Measurements from ENCODE around the gene HAGHL.

Gene HAGHL

GRCh38 chr16:726438-727290, at the start of gene HAGHL, which contains the start of gene CCDC78:
HAGHL (plus strand) TSS chr16:727106; CDS start chr16:727510, 404 bp downstream.
CCDC78 (minus strand) TSS chr16:726443; CDS start chr16:726367, 76 bp downstream.
- in situ Hi-C loops (cut with HindIII; ENCODE audit: low sequenced_read_pairs), result no loop called here

GRCh38 chr16:677316-678190, 49.4 kb upstream of the HAGHL start:
- in situ Hi-C loops (cut with HindIII; ENCODE audit: low sequenced_read_pairs), result no loop called here

- in situ Hi-C loops (cut with HindIII; ENCODE audit: low sequenced_read_pairs), result no loop called here
These were observed 48.6 kb upstream of the HAGHL start for GRCh38 chr16:678209-678857.

- in situ Hi-C loops (cut with HindIII; ENCODE audit: low sequenced_read_pairs), result no loop called here
These were observed 47.8 kb upstream of the HAGHL start for GRCh38 chr16:678858-679813.

GRCh38 chr16:679814-680624, 46.9 kb upstream of the HAGHL start, which contains the start of gene STUB1:
STUB1 (plus strand) TSS chr16:680410; CDS start chr16:680526, 116 bp downstream.
- in situ Hi-C loops (cut with HindIII; ENCODE audit: low sequenced_read_pairs), result no loop called here

- in situ Hi-C loops (cut with HindIII; ENCODE audit: low sequenced_read_pairs), result no loop called here
These were observed 46.3 kb upstream of the HAGHL start for GRCh38 chr16:680625-680945.

- in situ Hi-C loops (cut with HindIII; ENCODE audit: low sequenced_read_pairs), result no loop called here
These were observed 45.8 kb upstream of the HAGHL start for GRCh38 chr16:680967-681745.

GRCh38 chr16:681746-682427, 45.0 kb upstream of the HAGHL start:
- in situ Hi-C loops (cut with HindIII; ENCODE audit: low sequenced_read_pairs), result no loop called here

GRCh38 chr16:682493-683395, 44.2 kb upstream of the HAGHL start:
- in situ Hi-C loops (cut with HindIII; ENCODE audit: low sequenced_read_pairs), result no loop called here

- in situ Hi-C loops (cut with HindIII; ENCODE audit: low sequenced_read_pairs), result no loop called here
These were observed 43.4 kb upstream of the HAGHL start for GRCh38 chr16:683396-684070.

- in situ Hi-C loops (cut with HindIII; ENCODE audit: low sequenced_read_pairs), result no loop called here
These were observed 42.7 kb upstream of the HAGHL start, which contains the start of gene JMJD8 for GRCh38 chr16:684071-684794. JMJD8 (minus strand) TSS chr16:684334; CDS start chr16:684319, 15 bp downstream.

- in situ Hi-C loops (cut with HindIII; ENCODE audit: low sequenced_read_pairs), result no loop called here
These were observed 41.8 kb upstream of the HAGHL start for GRCh38 chr16:684961-685696.

- in situ Hi-C loops (cut with HindIII; ENCODE audit: low sequenced_read_pairs), result no loop called here
These were observed 40.9 kb upstream of the HAGHL start for GRCh38 chr16:685967-686366.

GRCh38 chr16:686459-687260, 40.2 kb upstream of the HAGHL start:
- in situ Hi-C loops (cut with HindIII; ENCODE audit: low sequenced_read_pairs), result no loop called here
